GM18526 (cell line): ENCODE results near the gene DYNC1I1.

ENCODE experiments used
- POLR2A ChIP-seq: IDR thresholded peaks from 3 replicates; pipeline ENCODE4 v1.6.1; 2011; ENCODE audit not compliant: insufficient read length; ENCODE audit errors: extremely low read depth

DYNC1I1 gene

DNA sequence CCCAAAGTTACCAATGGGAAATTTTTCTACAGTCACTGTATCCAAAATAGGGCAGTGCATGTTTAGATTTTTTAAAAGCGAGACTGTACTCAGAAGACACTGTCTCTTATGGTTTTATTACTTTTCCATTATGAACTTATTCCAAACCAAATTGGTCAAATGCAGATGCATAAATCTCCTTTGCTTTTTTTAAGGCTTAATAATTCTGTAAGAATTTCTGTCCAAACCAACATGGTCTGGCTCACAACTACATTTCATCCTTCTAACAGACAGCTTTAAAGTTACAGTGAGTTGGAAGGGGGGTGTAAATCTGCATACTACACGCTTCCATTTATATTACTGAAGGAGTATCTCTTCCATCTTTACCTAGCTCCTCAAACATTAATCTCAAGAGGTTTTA, 350.4 kb downstream of the DYNC1I1 start:
- TF ChIP-seq POLR2A = no peak

DNA sequence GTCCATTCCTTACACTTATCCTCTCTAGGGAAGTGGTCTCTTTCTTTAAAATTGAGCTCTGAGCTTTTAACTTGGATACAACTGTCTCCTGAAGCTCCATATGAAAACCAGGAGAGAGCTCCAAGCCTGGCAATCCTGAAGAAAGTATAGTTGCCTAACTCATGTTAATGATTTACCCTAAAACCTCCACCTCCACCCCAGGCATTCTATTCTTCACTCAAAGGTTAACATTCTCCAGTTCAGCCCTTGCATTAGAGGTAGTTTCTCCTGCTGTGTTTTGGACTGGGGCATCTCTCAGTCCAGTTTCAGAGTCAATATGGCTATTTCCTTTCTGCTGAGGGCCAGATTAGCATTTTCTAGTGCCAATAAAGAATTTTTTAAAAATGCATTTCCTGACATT, 354.0 kb downstream of the DYNC1I1 start:
- no peak for TF ChIP-seq POLR2A

- no peak for TF ChIP-seq POLR2A
Observed at GRCh38 chr7:96127746-96128145, 355.4 kb downstream of the DYNC1I1 start.

- TF ChIP-seq POLR2A = no peak
Observed at GRCh38 chr7:96131525-96131924, 359.2 kb downstream of the DYNC1I1 start.

DNA sequence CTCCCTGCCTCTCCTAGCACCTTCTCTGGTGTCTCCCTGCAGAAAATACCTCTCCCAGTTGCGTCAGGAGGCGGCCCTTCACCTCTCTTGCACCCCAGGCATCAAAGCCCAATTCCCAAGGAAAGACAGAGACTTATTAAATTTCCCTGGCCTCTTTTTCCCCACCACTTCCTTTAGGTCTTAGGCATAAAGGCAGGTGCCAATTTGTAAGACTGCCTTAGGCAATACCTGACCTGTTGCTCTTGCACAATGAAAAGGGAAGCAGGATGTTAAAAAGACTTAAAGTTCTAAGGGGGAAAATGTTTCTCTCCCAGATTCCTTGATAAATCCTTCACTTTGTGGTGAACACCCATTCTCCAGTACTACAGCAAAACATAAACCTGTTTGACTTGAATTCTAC, 362.9 kb downstream of the DYNC1I1 start:
- no peak for TF ChIP-seq POLR2A

GRCh38 chr7:96136600-96137239, 364.4 kb downstream of the DYNC1I1 start:
- TF ChIP-seq POLR2A = no peak

GRCh38 chr7:96143495-96144259, 371.3 kb downstream of the DYNC1I1 start:
- no peak for TF ChIP-seq POLR2A

- no peak for TF ChIP-seq POLR2A
Observed at GRCh38 chr7:96144260-96144526, 371.8 kb downstream of the DYNC1I1 start.
